Measurements from ENCODE around the gene CCDC88A. TPM values are rescaled to one million over a fixed set of nuclear protein-coding genes. Genes with fewer than 3 reads are reported as not detected.
"Not testable (repeated sequence)": the region's sequence is repeated elsewhere in the genome, so short reads cannot be mapped to it uniquely, and the experiment has no call there.

The CCDC88A gene
- total and polyA plus RNA-seq, 3 donors from 2014 or later, result 26.5 to 180 (median 121) TPM

DNA sequence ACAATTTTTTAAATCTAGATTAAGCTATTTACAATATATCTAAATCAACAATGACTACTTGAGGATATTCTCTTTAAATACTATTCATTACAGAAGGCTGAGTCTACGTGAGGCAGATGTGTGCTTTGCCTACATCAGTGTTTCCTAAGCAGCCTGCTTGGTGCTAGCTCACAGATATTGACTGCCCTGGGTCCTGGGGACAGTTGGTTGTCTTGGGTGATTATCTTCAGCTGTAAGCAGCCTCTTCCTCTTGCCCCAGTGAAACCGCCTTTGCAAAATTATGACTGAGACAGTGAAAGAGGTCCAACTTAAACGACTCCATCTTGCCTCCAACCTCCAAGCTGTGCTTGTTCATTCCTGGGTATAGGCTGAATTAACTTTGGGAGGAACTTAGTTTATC lies 39.6 kb upstream of the CCDC88A start:
- WGBS, 2 donors, result 72 to 78% methylated on average over 3 of the region's 3 CpGs
- no peak overlapping the region for H3K27ac ChIP-seq
- no peaks in the 10 kb centered on the region for H3K4me1 ChIP-seq
- no peak for TF ChIP-seq POLR2A (IDR thresholded peaks at IDR 0.05)
- TF ChIP-seq, protein P1, sequence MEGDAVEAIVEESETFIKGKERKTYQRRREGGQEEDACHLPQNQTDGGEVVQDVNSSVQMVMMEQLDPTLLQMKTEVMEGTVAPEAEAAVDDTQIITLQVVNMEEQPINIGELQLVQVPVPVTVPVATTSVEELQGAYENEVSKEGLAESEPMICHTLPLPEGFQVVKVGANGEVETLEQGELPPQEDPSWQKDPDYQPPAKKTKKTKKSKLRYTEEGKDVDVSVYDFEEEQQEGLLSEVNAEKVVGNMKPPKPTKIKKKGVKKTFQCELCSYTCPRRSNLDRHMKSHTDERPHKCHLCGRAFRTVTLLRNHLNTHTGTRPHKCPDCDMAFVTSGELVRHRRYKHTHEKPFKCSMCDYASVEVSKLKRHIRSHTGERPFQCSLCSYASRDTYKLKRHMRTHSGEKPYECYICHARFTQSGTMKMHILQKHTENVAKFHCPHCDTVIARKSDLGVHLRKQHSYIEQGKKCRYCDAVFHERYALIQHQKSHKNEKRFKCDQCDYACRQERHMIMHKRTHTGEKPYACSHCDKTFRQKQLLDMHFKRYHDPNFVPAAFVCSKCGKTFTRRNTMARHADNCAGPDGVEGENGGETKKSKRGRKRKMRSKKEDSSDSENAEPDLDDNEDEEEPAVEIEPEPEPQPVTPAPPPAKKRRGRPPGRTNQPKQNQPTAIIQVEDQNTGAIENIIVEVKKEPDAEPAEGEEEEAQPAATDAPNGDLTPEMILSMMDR (IDR thresholded peaks at IDR 0.05), result no peak
- no peaks in the 10 kb centered on the region for H3K27me3 ChIP-seq
- no peaks in the 10 kb centered on the region for H3K9me3 ChIP-seq
- no peak for DNase-seq
- H3K4me3 ChIP-seq, result no peak overlapping the region
- intact Hi-C loops (cut with DNase I; ENCODE audit: low total_unique reads), result no loop called here
- no peaks in the 10 kb centered on the region for H3K36me3 ChIP-seq (ENCODE audit: low read depth, missing control alignments)

DNA sequence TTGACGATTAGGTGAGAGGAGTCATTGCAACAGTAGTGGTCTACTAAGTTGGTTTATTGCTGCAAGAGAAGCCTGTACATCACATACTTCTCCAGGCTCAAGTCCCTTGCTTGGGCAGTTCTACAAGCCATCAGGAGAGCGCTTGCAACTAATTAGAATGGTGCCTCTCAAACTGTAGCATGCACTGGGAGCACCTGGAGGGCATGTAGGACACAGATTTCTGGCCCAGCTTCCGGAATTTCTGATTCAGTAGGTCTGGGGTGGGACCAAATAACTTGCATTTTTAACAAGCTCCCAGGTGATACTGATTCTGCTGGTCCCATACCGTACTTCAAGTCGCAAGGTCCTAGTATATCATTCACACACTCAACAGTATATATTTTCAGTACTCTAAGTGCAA lies 34.5 kb upstream of the CCDC88A start:
- Histone ChIP-seq H3K9me3 (no peaks in the 10 kb centered on the region), H3K27me3 (no peaks in the 10 kb centered on the region), H3K36me3 (ENCODE audit: low read depth, missing control alignments) (no peaks in the 10 kb centered on the region), H3K4me1 (no peaks in the 10 kb centered on the region), H3K4me3 (no peak overlapping the region), H3K27ac (no peak overlapping the region)
- 89 to 92% methylated on average over 5 of the region's 5 CpGs for WGBS, 2 donors
- DNase-seq, result no peak
- TF ChIP-seq POLR2A (IDR thresholded peaks at IDR 0.05), result no peak
- TF ChIP-seq, protein P1 (IDR thresholded peaks at IDR 0.05), result no peak
- intact Hi-C loops (cut with DNase I; ENCODE audit: low total_unique reads), result no loop called here

DNA sequence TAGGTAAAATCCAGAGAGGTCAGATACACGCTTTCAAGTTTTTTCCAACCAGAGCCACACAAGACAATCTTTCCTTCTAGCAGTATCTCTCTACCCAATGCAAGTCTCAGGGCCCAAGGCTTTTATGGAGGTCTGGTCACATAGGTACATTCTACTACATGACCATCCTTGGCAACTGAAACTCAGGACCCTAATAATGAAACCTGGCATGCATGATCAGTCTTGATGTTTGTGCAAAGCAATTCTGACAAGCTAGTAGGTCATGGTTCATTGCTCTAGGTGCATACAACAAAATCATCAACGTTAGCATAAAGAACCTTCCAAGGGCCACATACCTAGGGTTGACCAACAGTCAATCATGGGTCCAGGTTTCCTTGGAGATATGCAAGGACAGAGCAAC lies 33.2 kb upstream of the CCDC88A start:
- no peak for DNase-seq
- no peaks in the 10 kb centered on the region for H3K4me1 ChIP-seq
- no peaks in the 10 kb centered on the region for H3K27me3 ChIP-seq
- no peak overlapping the region for H3K27ac ChIP-seq
- TF ChIP-seq POLR2A (IDR thresholded peaks at IDR 0.05), result no peak
- TF ChIP-seq, protein P1 (IDR thresholded peaks at IDR 0.05), result no peak
- no peak overlapping the region for H3K4me3 ChIP-seq
- 85 to 98% methylated on average over 2 of the region's 2 CpGs for WGBS, 2 donors
- no peaks in the 10 kb centered on the region for H3K36me3 ChIP-seq (ENCODE audit: low read depth, missing control alignments)
- H3K9me3 ChIP-seq, result no peaks in the 10 kb centered on the region
- intact Hi-C loops (cut with DNase I; ENCODE audit: low total_unique reads), result no loop called here

DNA sequence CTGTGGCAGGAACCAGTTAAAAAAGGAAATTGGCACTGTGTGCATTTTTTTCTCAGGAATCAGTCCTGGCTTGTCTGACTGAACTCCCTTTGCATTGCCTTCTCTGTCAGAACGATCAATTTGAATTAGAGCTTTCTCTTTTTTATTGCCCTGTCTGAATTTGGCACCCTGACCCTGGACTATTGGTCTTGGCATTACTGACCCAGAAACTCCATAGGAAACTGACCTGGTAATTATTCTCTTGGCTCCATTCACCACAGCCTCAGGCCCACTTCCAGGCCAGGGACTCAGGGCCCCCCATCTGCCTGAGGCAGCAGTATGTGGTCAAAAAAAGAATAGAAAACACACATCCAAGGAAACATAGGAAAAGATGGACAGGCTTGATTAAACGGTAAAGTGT lies 32.0 kb upstream of the CCDC88A start:
- intact Hi-C loops (cut with DNase I; ENCODE audit: low total_unique reads), result no loop called here
- TF ChIP-seq POLR2A (IDR thresholded peaks at IDR 0.05), result no peak
- Histone ChIP-seq H3K4me3 (no peak overlapping the region), H3K36me3 (ENCODE audit: low read depth, missing control alignments) (no peaks in the 10 kb centered on the region), H3K9me3 (no peaks in the 10 kb centered on the region), H3K27ac (no peak overlapping the region), H3K4me1 (no peaks in the 10 kb centered on the region), H3K27me3 (no peaks in the 10 kb centered on the region)
- WGBS, 2 donors, result 62 to 68% methylated on average over 2 of the region's 2 CpGs
- no peak for DNase-seq

DNA sequence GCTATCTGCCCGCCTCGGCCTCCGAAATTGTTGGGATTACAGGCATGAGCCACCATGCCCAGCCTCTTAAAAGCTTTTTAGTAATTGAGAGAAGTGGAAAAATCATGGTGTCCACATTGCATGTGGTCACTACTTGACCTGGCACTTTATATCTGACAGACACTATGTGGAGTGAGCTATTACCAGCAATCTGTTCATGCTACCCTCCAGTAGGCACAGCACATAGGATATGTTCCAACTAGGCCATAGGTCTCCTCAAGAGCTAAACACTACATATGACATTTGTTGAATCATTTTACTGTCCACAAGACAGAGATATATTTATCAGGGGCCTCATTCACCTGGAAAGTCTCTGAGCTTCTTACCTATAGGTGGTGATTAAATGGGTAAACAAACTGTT lies 30.4 kb upstream of the CCDC88A start:
- H3K27ac ChIP-seq; H3K9me3 ChIP-seq; intact Hi-C loops (cut with DNase I; ENCODE audit: low total_unique reads); H3K36me3 ChIP-seq (ENCODE audit: low read depth, missing control alignments); DNase-seq; H3K4me3 ChIP-seq; H3K27me3 ChIP-seq; H3K4me1 ChIP-seq: not testable (repeated sequence)
- WGBS, 2 donors, result 90 to 97% methylated on average over 3 of the region's 3 CpGs

DNA sequence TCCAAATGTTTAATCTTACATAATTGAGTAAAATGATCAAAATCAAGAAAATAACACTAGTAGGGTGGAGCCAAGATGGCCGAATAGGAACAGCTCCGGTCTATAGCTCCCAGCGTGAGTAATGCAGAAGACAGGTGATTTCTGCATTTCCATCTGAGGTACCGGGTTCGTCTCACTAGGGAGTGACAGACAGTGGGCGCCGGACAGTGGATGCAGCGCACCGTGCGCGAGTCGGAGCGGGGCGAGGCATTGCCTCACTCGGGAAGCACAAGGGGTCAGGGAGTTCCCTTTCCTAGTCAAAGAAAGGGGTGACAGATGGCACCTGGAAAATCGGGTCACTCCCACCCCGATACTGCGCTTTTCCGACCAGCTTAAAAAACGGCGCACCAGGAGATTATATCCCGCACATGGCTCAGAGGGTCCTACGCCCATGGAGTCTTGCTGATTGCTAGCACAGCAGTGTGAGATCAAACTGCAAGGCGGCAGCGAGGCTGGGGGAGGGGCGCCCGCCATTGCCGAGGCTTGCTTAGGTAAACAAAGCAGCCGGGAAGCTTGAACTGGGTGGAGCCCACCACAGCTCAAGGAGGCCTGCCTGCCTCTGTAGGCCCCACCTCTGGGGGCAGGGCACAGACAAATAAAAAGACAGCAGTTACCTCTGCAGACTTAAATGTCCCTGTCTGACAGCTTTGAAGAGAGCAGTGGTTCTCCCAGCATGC lies 22.5 kb upstream of the CCDC88A start:
- H3K27me3 ChIP-seq; H3K9me3 ChIP-seq; DNase-seq; H3K36me3 ChIP-seq (ENCODE audit: low read depth, missing control alignments); H3K27ac ChIP-seq; H3K4me3 ChIP-seq; intact Hi-C loops (cut with DNase I; ENCODE audit: low total_unique reads); H3K4me1 ChIP-seq: not testable (repeated sequence)
- 88 to 91% methylated on average over 28 of the region's 29 CpGs for WGBS, 2 donors

All from testis (tissue), 3 donors.